Activated CD8-positive, alpha-beta memory T cell treated with anti-CD3 and anti-CD28 coated beads for 48 hours (primary cell): ENCODE data around the gene ANO3.
"Not testable (repeated sequence)": the region's sequence is repeated elsewhere in the genome, so short reads cannot be mapped to it uniquely, and the experiment has no call there.

Experiments used
- DNase-seq, 3 experiments: peaks; one replicate each; pipeline ENCODE4 v3.0.0-alpha.2; 2020; ENCODE audit warnings: low read depth in 2 of 3, low spot score in 2 of 3

ANO3 gene

GRCh38 chr11:26621132-26621531 is 289.2 kb downstream of the ANO3 start:
- DNase-seq, result no peak

DNA sequence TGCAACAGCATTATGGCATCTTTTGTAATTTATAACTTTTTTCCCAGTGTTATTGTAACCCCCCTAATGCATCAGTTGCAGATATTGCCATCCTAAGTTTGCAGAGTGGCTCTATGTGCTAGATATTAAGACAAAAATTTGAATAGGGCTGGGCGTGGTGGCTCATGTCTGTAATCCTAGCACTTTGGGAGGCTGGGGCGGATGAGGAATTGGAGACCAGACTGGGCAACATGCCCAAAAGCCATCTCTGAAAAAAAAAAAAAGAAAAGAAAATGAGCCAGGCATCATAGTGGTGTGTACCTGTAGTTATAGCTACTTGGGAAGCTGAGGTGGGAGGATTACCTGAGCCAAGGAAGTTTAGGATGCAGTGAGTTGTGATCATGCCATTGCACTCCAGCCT is 290.3 kb downstream of the ANO3 start:
- DNase-seq, result no peak

DNA sequence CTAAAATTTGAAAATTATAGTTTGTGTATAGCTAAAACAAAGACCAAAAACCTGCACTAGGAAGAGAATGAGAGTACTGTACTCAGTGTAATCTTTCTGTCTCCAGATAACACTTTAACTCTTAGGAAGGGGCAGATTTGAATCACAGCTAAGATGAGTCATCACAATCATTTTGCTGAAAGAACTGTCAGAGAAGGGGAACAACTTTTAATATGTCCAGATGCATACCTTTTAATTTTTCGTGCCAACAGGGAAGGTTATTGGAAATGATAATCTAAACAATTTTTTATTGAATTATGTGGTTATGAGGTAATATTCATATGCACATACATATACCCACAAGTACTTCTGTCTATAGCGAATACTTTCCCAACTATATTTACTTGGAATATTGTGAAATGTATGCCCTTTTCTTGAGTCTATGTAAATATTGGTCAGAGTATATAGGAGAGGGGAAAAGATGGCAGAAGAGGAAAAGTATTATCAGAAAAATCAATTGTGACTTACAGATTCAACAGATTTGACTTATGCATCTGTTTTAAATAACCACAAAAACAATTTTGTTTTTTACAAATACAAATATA is 291.2 kb downstream of the ANO3 start:
- no peak for DNase-seq

GRCh38 chr11:26626346-26626745 is 294.4 kb downstream of the ANO3 start:
- DNase-seq, result no peak

DNA sequence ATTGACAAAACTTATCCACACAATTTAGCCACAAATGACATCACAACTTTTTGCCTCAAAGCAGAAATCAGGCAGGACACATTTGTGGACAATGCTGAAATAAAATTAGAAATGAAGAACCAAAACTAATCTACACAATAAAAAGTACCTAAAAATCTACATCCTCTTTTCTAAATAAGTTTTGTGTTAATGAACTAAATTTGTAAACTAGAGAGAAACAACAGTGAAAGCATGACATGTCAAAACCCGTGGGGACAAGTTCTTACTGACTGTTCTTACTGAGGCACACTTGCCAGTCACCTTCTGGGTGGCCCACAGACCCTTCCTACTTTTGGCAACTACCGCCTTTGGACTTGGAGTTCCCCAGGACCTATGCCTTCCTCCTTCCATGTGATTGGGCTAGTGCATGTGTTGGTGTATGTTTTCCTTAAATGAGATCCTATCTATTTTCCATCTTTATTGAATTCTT is 300.8 kb downstream of the ANO3 start:
- DNase-seq, result no peak

DNA sequence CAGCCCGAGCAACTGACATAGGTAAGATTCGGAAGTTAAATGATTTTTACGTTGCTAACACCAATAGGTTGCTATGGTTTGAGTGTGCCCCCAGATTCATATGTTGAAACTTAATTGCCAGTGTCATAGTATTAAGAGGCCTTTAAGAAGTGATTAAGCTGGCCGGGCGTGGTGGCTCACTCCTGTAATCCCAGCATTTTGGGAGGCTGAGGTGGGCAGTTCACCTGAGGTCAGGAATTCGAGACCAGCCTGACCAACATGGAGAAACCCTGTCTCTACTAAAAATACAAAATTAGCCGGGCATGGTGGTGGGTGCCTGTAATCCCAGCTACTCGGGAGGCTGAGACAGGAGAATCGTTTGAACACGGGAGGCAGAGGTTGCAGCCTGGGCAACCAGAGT is 311.4 kb downstream of the ANO3 start:
- not testable (repeated sequence) for DNase-seq

- no peak for DNase-seq
Measured at GRCh38 chr11:26649884-26650283, 318.0 kb downstream of the ANO3 start.

GRCh38 chr11:26651916-26652315 is 320.0 kb downstream of the ANO3 start:
- DNase-seq, result no peak

- no peak for DNase-seq
Measured at GRCh38 chr11:26655287-26655686, 323.4 kb downstream of the ANO3 start.

DNA sequence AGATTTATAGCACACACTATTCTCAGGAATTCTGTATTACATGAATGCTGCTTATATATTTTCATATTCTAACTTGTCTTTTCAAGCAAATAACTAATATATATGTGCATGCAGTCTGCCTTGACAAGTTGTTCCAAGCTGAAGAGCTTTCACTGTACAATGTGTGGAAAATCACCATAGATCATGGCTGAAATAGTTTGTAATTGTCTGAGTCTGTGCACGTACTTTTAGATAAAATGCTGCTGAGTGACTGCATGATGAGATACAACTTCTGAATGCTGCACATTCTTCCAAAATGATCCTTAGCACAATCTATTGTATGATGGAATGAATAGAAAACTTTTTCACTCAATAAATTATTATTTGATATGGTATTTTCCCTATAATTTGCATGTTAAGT is 331.0 kb downstream of the ANO3 start:
- DNase-seq, result no peak

DNA sequence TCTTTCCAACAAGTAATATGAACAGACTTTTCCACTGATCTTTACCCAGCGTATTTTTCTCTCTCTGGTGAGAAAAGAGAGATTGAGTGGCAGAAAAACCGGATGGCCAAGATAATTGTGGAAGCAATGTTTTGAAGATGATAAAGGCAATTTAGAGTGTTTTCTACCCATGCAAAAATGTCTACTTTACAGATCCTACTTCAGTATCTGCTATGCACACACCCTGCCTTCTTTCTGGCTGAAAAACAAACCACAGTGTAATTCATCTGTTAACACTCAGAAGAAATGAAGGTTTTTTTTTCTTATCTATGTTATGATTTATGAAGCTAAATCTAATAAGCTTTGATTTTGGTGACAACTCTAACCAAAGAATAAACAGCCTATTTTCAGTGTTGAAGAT is 333.1 kb downstream of the ANO3 start:
- DNase-seq, result no peak

- no peak for DNase-seq
Measured at GRCh38 chr11:26665946-26666345, 334.0 kb downstream of the ANO3 start.

GRCh38 chr11:26675233-26675928 is 343.5 kb downstream of the ANO3 start:
- DNase-seq, result no peak

- no peak for DNase-seq
Measured at GRCh38 chr11:26676641-26677040, 344.7 kb downstream of the ANO3 start.

DNA sequence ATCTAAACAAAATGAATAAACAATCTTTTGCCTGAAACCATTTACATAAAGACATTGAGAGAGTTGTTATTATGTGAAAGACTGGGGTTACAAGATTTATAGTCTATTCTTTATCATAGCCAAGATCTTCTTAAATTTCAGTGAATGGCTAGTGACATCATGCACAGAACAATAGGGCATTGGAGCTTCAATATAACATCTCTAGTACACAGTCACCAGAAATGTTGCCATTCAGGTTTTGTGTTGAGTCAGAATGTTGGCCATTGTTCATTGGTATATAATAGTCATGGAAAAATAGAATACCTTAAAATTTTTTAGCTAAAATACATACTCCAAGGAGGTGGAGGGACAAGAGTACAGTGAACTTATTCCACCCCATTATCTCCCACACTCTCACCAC is 345.6 kb downstream of the ANO3 start:
- no peak for DNase-seq

DNA sequence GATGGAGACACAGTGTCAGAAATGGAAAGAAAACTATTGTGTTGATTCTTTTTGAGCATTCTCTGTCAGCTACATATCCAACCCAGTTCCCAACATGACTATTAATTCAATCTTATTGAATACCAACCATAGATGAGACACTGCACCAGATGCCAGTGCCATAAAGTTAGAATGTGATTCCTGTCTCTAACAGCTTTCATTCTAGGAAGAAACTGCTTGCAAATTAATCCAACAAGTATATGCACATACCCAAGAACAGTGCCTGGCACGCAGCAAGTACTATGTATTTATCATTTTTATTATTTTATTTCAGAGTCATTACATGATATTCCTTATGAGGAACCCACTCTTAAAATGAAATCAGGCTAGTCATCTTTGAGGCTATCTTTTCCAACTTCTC is 355.4 kb downstream of the ANO3 start:
- DNase-seq, result no peak

DNA sequence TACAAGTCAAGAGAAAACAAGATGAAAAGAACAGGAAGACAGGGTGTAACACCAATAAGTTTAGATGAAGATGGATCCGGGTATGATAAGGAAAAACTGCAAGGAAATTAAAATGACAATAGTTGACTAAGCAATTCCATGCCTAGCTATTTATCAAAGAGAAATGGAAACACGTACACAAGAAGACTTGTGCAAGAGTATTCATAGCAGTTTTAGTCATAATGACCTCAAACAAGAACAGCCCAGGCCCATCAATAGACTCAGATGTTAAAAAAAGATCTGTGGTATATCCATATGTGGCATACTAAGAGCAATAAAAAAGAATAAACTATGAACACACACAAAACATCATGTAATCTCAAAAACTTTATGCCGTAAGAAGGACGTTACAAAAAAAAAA is 356.8 kb downstream of the ANO3 start:
- no peak for DNase-seq

DNA sequence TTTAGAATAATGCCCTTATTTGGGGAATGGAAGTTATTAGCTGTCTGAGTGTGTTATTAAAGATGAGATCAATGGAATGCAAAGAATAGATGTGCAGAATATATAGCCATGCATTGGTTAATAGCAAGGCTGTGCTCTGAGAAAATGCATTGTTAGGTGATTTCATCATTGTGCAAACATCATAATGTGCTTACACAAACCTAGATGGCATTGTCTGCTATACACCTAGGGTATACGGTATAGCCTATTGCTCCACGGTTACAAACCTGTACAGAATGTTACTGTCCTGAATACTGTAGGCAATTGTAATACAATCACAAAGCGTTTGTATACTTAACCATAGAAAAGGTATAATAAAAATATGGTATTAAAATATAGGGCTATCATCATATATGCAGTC is 364.4 kb downstream of the ANO3 start:
- DNase-seq, result no peak

- DNase-seq, result no peak
Measured at GRCh38 chr11:26698224-26698623, 366.3 kb downstream of the ANO3 start.

DNA sequence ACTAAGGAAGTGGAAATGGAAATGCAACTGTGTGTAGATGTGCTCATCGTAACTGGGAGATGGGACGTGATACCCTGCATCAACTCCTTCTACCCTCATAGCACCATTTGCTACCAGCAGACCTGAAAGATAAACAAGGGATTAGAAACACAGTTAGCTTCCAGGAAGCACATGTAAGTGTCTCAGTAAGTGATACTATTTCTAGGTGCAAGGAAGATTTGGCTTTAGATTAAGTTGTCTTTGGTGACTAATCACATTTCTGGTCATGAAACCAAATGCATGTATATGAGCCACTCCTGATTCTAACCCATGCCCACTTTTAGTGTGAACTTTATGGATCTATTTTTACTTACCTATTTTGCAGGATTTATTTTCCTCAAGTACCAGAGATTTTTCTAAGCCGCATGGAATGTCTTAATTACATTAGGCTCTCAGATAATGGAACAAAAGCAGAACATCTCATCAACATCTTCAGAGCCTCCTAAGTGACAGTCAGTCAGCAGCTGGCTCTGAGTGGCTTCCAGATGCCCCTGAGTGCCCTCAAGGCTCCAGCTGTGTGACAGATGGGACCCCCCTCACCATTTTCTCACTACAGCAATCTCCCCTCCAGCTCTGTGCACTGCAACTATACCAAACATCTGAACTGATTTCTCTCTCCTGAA is 368.8 kb downstream of the ANO3 start:
- no peak for DNase-seq

DNA sequence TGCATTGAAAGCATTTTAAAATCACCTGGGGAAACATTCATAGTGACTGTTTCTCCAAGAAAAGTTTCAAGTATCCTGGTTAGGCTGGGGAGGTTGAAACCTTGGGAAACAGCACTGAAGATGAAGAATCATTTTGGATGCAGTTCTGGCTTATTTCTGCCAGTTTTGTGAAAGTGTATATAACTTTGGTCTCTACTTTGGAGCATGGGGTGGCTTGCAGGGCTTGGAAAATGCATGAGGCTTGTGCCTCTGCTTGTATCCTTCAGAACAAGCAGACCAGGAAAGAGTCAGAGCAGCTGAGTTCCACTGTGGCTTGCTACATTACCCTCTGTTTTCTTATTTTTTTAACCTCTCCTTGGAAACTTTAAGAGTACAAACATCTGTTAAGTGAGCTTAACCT is 370.5 kb downstream of the ANO3 start:
- no peak for DNase-seq

DNA sequence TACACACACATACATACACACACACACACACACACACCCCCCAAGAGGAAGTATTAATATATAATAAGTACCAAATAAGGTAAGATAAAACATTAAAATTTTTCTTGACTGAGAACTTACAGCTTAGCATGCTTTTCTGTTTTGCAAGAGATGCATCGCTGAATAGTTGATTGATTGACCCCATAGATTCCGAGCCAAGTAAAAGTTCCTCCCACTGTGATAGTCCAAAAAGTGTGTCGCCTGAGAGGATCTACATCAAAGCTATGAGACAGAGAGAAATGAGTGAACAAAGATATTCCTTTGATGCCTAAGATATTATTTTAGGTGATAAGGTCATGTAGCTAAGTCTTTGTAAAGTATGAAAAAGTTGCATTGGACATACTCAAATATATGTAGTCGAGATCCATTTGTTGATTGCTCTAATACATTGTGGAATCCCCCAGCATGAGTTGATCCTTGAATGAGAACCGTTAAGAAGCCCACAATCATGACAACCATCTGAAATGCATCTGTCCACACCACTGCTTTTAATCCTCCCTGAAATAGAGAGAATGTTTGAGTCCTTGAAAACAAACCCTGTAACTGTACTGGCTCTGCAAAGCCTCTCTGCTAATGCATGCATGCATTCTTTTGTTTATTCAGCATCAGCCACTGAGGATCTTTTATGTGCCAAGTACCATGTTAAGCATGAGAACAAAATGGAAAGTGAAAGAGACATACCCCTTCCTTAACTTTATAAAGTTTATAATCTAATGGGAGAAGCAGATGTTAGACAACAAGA is 371.7 kb downstream of the ANO3 start:
- no peak for DNase-seq
